SK-N-SH treated with all-trans-retinoic acid at 6 μM for 48 hours (cell line): ENCODE results near the gene PRSS37.

ENCODE experiments used
- ATAC-seq: fragments of 200-7000 bp; cut with Tn5 transposase; 3 replicates; pipeline ENCODE4 v1.9.1; 2020; ENCODE audit warnings: mild to moderate bottlenecking, moderate library complexity
- ARNTL ChIP-seq: fragments of 450-650 bp; formaldehyde crosslinking; IDR thresholded peaks from 2 replicates; pipeline ENCODE4 v1.5.0; 2020; ENCODE audit warnings: low read depth, mild to moderate bottlenecking, moderate library complexity, borderline replicate concordance
- BACH2 ChIP-seq: fragments of 250-450 bp; sonication (Bioruptor Pico); IDR thresholded peaks from 2 replicates; pipeline ENCODE4 v1.9.0; 2021; ENCODE audit warnings: mild to moderate bottlenecking, borderline replicate concordance
- CSDC2 ChIP-seq: fragments of 250-450 bp; sonication (Bioruptor Pico); IDR thresholded peaks from 2 replicates; pipeline ENCODE4 v1.5.0; 2020; ENCODE audit warnings: mild to moderate bottlenecking, moderate library complexity
- CSRNP3 ChIP-seq: fragments of 250-450 bp; sonication (Bioruptor Pico); IDR thresholded peaks from 2 replicates; pipeline ENCODE4 v1.5.1; 2021; ENCODE audit warnings: mild to moderate bottlenecking, moderate library complexity
- ESRRG ChIP-seq: fragments of 250-450 bp; sonication (Bioruptor Pico); IDR thresholded peaks from 2 replicates; pipeline ENCODE4 v1.6.1; 2021; ENCODE audit warnings: mild to moderate bottlenecking
- GLIS3 ChIP-seq: fragments of 250-450 bp; sonication (Bioruptor Pico); IDR thresholded peaks from 2 replicates; pipeline ENCODE4 v1.5.0; 2020; ENCODE audit warnings: mild to moderate bottlenecking, moderate library complexity
- ISL1 ChIP-seq: fragments of 250-450 bp; sonication (Bioruptor Pico); IDR thresholded peaks from 2 replicates; pipeline ENCODE4 v2.1.2; 2022; ENCODE audit warnings: mild to moderate bottlenecking, moderate library complexity
- OSR1 ChIP-seq: fragments of 250-450 bp; sonication (Bioruptor Pico); IDR thresholded peaks from 2 replicates; pipeline ENCODE4 v1.8.0; 2022; ENCODE audit warnings: moderate library complexity, mild to moderate bottlenecking, inconsistent platforms
- PATZ1 ChIP-seq: fragments of 250-450 bp; sonication (Bioruptor Pico); IDR thresholded peaks from 2 replicates; pipeline ENCODE4 v1.8.0; 2020; ENCODE audit warnings: mild to moderate bottlenecking, moderate library complexity, borderline replicate concordance
- POU6F1 ChIP-seq: fragments of 250-450 bp; sonication (Bioruptor Pico); IDR thresholded peaks from 2 replicates; pipeline ENCODE4 v1.8.0; 2021; ENCODE audit warnings: low read depth, mild to moderate bottlenecking, moderate library complexity, borderline replicate concordance
- RARB ChIP-seq: fragments of 250-450 bp; sonication (Bioruptor Pico); IDR thresholded peaks from 2 replicates; pipeline ENCODE4 v1.8.0; 2021; ENCODE audit warnings: mild to moderate bottlenecking, moderate library complexity
- SNAI2 ChIP-seq: fragments of 250-450 bp; sonication (Bioruptor Pico); IDR thresholded peaks from 2 replicates; pipeline ENCODE4 v1.5.0; 2020; ENCODE audit warnings: mild to moderate bottlenecking, moderate library complexity
- TCF4 ChIP-seq: fragments of 250-450 bp; sonication (Bioruptor Pico); IDR thresholded peaks from 2 replicates; pipeline ENCODE4 v1.8.0; 2021; ENCODE audit warnings: mild to moderate bottlenecking, moderate library complexity, borderline replicate concordance
- ZC3H10 ChIP-seq: fragments of 250-450 bp; sonication (Bioruptor Pico); IDR thresholded peaks from 2 replicates; pipeline ENCODE4 v1.5.1; 2021; ENCODE audit warnings: mild to moderate bottlenecking, moderate library complexity
- ZFP30 ChIP-seq: fragments of 450-650 bp; formaldehyde crosslinking; IDR thresholded peaks from 2 replicates; pipeline ENCODE4 v1.5.0; 2022; ENCODE audit warnings: mild to moderate bottlenecking, moderate library complexity
- ZNF565 ChIP-seq: fragments of 450-650 bp; formaldehyde crosslinking; conservative IDR thresholded peaks from 2 replicates; pipeline ENCODE4 v1.5.0; 2020; ENCODE audit warnings: low read depth, mild to moderate bottlenecking, moderate library complexity
- ZNF70 ChIP-seq: fragments of 450-650 bp; formaldehyde crosslinking; IDR thresholded peaks from 2 replicates; pipeline ENCODE4 v1.5.0; 2020; ENCODE audit warnings: mild to moderate bottlenecking, moderate library complexity
- ZNF8 ChIP-seq: fragments of 450-650 bp; formaldehyde crosslinking; IDR thresholded peaks from 2 replicates; pipeline ENCODE4 v1.5.0; 2020; ENCODE audit warnings: mild to moderate bottlenecking, moderate library complexity
- TF ChIP-seq, protein P1 (sequence below): fragments of 250-450 bp; sonication (Bioruptor Pico); IDR thresholded peaks from 2 replicates; pipeline ENCODE4 v1.5.0; 2020; ENCODE audit warnings: mild to moderate bottlenecking, moderate library complexity

PRSS37 gene

DNA sequence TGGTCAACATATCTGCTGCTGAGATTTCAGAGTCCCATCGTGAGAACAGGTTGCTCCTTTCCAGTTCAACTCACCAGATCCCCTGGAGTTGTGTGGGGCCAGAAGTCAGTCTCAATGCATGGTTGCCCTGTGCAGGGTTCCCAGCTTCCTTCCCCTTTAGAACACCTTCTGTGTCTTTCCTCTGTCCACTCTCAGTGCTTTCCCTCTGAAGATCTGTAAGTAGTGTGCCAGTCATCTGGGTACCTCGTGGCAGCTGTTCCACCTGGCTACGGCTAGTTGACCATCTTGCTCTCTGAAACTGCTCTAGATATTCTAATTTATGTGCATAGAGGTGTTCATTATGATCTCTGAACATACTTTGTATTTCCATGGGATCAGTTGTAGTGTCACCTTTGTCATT lies 36.1 kb upstream of the PRSS37 start:
- no peak for ATAC-seq
- TF ChIP-seq TCF4 = no peak

DNA sequence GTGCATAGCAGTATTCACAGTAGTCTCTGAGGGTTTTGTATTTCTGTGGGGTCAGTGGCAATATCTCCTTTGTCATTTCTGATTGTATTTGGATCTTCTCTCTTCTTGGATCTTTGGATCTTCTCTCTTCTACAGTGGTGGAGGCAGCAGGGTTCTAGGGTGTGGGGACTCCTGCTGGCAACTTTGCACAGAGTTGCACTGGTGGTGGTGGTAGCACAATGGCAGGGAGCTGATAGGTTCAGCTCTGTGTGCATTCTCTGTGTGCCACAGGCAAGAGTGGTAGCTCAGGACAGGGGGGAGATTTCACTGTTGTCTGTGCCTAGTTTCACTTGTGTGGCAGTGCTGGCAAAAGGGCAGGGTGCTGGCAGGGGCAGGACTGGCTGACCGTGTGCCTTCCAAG lies 35.1 kb upstream of the PRSS37 start:
- no peak for ATAC-seq

GRCh38 chr7:141875453-141875852 lies 34.2 kb upstream of the PRSS37 start:
- no peak for TF ChIP-seq GLIS3 (CRISPR knock-in tag)
- TF ChIP-seq POU6F1 (CRISPR knock-in tag) = no peak
- TF ChIP-seq ZNF70 = no peak
- TF ChIP-seq RARB (CRISPR knock-in tag) = no peak
- TF ChIP-seq ZNF565 (CRISPR knock-in tag) = no peak
- no peak for TF ChIP-seq CSDC2
- no peak for TF ChIP-seq ZC3H10
- no peak for ATAC-seq

More for the DNA sequence above, 35.1 kb upstream of the PRSS37 start:
- TF ChIP-seq BACH2 (CRISPR knock-in tag) (no peak), ISL1 (no peak), ZNF8 (CRISPR knock-in tag) (no peak), CSRNP3 (CRISPR knock-in tag) (no peak), ESRRG (CRISPR knock-in tag) (no peak), RARB (CRISPR knock-in tag) (no peak), ARNTL (no peak), PATZ1 (CRISPR knock-in tag) (no peak), OSR1 (no peak), ZFP30 (CRISPR knock-in tag) (no peak), TCF4 (no peak), CSDC2 (no peak), POU6F1 (CRISPR knock-in tag) (no peak), SNAI2 (CRISPR knock-in tag) (no peak), ZNF565 (CRISPR knock-in tag) (no peak)

GRCh38 chr7:141874787-141875186 lies 33.5 kb upstream of the PRSS37 start:
- TF ChIP-seq SNAI2 (CRISPR knock-in tag) = no peak
- no peak for TF ChIP-seq ZNF70
- TF ChIP-seq TCF4 = no peak
- no peak for TF ChIP-seq ARNTL
- no peak for TF ChIP-seq ISL1
- no peak for ATAC-seq

DNA sequence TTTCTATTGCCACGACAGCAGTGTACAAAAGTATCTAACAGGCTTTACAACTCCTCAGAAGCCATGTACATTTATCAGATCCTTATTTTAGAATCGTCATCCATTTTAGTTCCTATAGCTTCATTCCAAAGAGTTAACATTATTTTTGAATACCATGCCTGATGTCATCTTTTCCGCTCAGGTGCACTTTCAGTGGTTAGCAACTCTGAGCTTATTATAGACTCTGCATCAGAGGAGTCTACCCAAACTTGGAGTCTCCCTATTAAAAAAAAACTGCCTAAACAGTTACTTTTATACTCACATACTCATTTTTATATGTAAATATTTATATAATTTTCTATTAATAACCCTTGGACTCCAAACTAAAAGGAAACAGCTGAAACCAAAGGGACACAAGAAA lies 31.6 kb upstream of the PRSS37 start:
- no peak for ATAC-seq

More for the DNA sequence above, 31.6 kb upstream of the PRSS37 start:
- TF ChIP-seq CSDC2 (no peak), PATZ1 (CRISPR knock-in tag) (no peak), ZFP30 (CRISPR knock-in tag) (no peak), ZNF8 (CRISPR knock-in tag) (no peak), GLIS3 (CRISPR knock-in tag) (no peak), BACH2 (CRISPR knock-in tag) (no peak), ZNF565 (CRISPR knock-in tag) (no peak), SNAI2 (CRISPR knock-in tag) (no peak), ARNTL (no peak)
- TF ChIP-seq, protein P1, sequence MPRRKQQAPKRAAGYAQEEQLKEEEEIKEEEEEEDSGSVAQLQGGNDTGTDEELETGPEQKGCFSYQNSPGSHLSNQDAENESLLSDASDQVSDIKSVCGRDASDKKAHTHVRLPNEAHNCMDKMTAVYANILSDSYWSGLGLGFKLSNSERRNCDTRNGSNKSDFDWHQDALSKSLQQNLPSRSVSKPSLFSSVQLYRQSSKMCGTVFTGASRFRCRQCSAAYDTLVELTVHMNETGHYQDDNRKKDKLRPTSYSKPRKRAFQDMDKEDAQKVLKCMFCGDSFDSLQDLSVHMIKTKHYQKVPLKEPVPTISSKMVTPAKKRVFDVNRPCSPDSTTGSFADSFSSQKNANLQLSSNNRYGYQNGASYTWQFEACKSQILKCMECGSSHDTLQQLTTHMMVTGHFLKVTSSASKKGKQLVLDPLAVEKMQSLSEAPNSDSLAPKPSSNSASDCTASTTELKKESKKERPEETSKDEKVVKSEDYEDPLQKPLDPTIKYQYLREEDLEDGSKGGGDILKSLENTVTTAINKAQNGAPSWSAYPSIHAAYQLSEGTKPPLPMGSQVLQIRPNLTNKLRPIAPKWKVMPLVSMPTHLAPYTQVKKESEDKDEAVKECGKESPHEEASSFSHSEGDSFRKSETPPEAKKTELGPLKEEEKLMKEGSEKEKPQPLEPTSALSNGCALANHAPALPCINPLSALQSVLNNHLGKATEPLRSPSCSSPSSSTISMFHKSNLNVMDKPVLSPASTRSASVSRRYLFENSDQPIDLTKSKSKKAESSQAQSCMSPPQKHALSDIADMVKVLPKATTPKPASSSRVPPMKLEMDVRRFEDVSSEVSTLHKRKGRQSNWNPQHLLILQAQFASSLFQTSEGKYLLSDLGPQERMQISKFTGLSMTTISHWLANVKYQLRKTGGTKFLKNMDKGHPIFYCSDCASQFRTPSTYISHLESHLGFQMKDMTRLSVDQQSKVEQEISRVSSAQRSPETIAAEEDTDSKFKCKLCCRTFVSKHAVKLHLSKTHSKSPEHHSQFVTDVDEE (CRISPR knock-in tag) = no peak
- TF ChIP-seq, all 23 proteins: peak for 0
